ENCODE measurements around the gene CDH24. TPM values are rescaled to one million over a fixed set of nuclear protein-coding genes. Genes with fewer than 3 reads are reported as not detected.
A peak's percentile ranks its signal among the peaks of the same experiment; 100 is the strongest.

CDH24 gene
- polyA plus RNA-seq, 3 donors = 0.13 to 0.14 TPM; not detected in 1

GRCh38 chr14:23041729-23042128 is 15.6 kb downstream of the CDH24 start:
- H3K4me1 Mint-ChIP-seq = peaks cover 8% of the 10 kb centered on the region
- Histone ChIP-seq H3K4me3 (replicated peaks in 1 of 3; ENCODE audit: low read depth in 2 of 3, low read length in 3 of 3) (no peak overlapping the region), H3K27ac (ENCODE audit: low read depth in 1 of 2, low read length in 2 of 2) (no peak overlapping the region), H3K9ac (ENCODE audit: insufficient read depth, low read length, poor library complexity, severe bottlenecking) (no peak overlapping the region), H3K27me3 (ENCODE audit: control insufficient read depth in 2 of 2, insufficient read depth in 2 of 2, low read length in 2 of 2) (no peaks in the 10 kb centered on the region), H2AFZ (ENCODE audit: insufficient read depth, low read depth, low read length, poor library complexity, severe bottlenecking) (no peak overlapping the region), H3K4me1 (ENCODE audit: control insufficient read depth in 1 of 2, insufficient read depth in 2 of 2, low read length in 2 of 2) (no peaks in the 10 kb centered on the region), H3K4me2 (replicated peaks; ENCODE audit: extremely low read depth, low read length, poor library complexity, severe bottlenecking) (no peak overlapping the region), H3K9me3 (replicated peaks in 1 of 2; ENCODE audit: control insufficient read depth in 1 of 2, insufficient read depth in 1 of 2, low read length in 2 of 2) (no peaks in the 10 kb centered on the region), H4K20me1 (ENCODE audit: insufficient read depth, low read length) (no peaks in the 10 kb centered on the region), H3K79me2 (ENCODE audit: insufficient read depth, low read length) (no peaks in the 10 kb centered on the region), H3K36me3 (replicated peaks in 1 of 2; ENCODE audit: control insufficient read depth in 1 of 2, insufficient read depth in 2 of 2, low read length in 2 of 2) (no peaks in the 10 kb centered on the region)
- H3K4me3 Mint-ChIP-seq = no peak overlapping the region
- no peak for DNase-seq
- TF ChIP-seq CTCF (IDR thresholded peaks at IDR 0.05) = no peak
- 73% methylated on average over 2 of the region's 8 CpGs for WGBS (ENCODE audit: insufficient coverage)
- no peaks in the 10 kb centered on the region for H3K36me3 Mint-ChIP-seq
- H3K27me3 Mint-ChIP-seq (ENCODE audit: low read depth in 3 of 3) = peaks cover 3 to 11% (median 11%) of the 10 kb centered on the region in 3 donors
- H3K27ac Mint-ChIP-seq = peak overlapping the region in 1 of 7 donors; percentile 26
- peaks cover 0 to 2% (median 0%) of the 10 kb centered on the region in 7 donors for H3K9me3 Mint-ChIP-seq
- intact Hi-C loops (cut with micrococcal nuclease) = no loop called here

GRCh38 chr14:23040100-23040499 is 17.2 kb downstream of the CDH24 start:
- Histone ChIP-seq H3K27ac (ENCODE audit: low read depth in 1 of 2, low read length in 2 of 2) (no peak overlapping the region), H3K9me3 (replicated peaks in 1 of 2; ENCODE audit: control insufficient read depth in 1 of 2, insufficient read depth in 1 of 2, low read length in 2 of 2) (no peaks in the 10 kb centered on the region), H3K79me2 (ENCODE audit: insufficient read depth, low read length) (no peaks in the 10 kb centered on the region), H2AFZ (ENCODE audit: insufficient read depth, low read depth, low read length, poor library complexity, severe bottlenecking) (no peak overlapping the region), H3K4me1 (ENCODE audit: control insufficient read depth in 1 of 2, insufficient read depth in 2 of 2, low read length in 2 of 2) (peaks cover 4 to 5% of the 10 kb centered on the region in 2 donors), H3K4me3 (replicated peaks in 1 of 3; ENCODE audit: low read depth in 2 of 3, low read length in 3 of 3) (no peak overlapping the region), H3K4me2 (replicated peaks; ENCODE audit: extremely low read depth, low read length, poor library complexity, severe bottlenecking) (no peak overlapping the region), H4K20me1 (ENCODE audit: insufficient read depth, low read length) (no peaks in the 10 kb centered on the region), H3K9ac (ENCODE audit: insufficient read depth, low read length, poor library complexity, severe bottlenecking) (no peak overlapping the region), H3K36me3 (replicated peaks in 1 of 2; ENCODE audit: control insufficient read depth in 1 of 2, insufficient read depth in 2 of 2, low read length in 2 of 2) (no peaks in the 10 kb centered on the region), H3K27me3 (ENCODE audit: control insufficient read depth in 2 of 2, insufficient read depth in 2 of 2, low read length in 2 of 2) (no peaks in the 10 kb centered on the region)
- H3K4me3 Mint-ChIP-seq = no peak overlapping the region
- no peak for DNase-seq
- H3K9me3 Mint-ChIP-seq = peaks cover 0 to 2% (median 0%) of the 10 kb centered on the region in 7 donors
- H3K27ac Mint-ChIP-seq = no peak overlapping the region
- intact Hi-C loops (cut with micrococcal nuclease) = no loop called here
- no peaks in the 10 kb centered on the region for H3K36me3 Mint-ChIP-seq
- WGBS (ENCODE audit: insufficient coverage) = 100% methylated on average over 2 of the region's 4 CpGs
- H3K27me3 Mint-ChIP-seq (ENCODE audit: low read depth in 3 of 3) = peaks cover 3 to 11% (median 6%) of the 10 kb centered on the region in 3 donors
- no peak for TF ChIP-seq CTCF (IDR thresholded peaks at IDR 0.05)
- H3K4me1 Mint-ChIP-seq = peaks cover 8% of the 10 kb centered on the region

Measured in CD14-positive monocyte (primary cell).